Nephron progenitor cell (in vitro differentiated cells): ENCODE results near the gene SEC16B.

Source experiments
- DNase-seq: peaks from one replicate; pipeline ENCODE4 v3.0.0; 2021
- H3K27ac Mint-ChIP-seq: 2 replicates; pipeline ENCODE4 v1.8.0; 2021; ENCODE audit warnings: mild to moderate bottlenecking, moderate library complexity, mixed read lengths
- H3K27me3 Mint-ChIP-seq: 2 replicates; pipeline ENCODE4 v1.8.0; 2021; ENCODE audit warnings: mild to moderate bottlenecking, low read depth, mixed read lengths; ENCODE audit not compliant: poor library complexity
- H3K36me3 Mint-ChIP-seq: 2 replicates; pipeline ENCODE4 v1.8.0; 2021; ENCODE audit warnings: low read depth, mixed read lengths
- H3K4me1 Mint-ChIP-seq: 2 replicates; pipeline ENCODE4 v1.8.0; 2021; ENCODE audit warnings: mixed read lengths
- H3K4me3 Mint-ChIP-seq: 2 replicates; pipeline ENCODE4 v1.8.0; 2021; ENCODE audit warnings: mild to moderate bottlenecking, moderate library complexity, mixed read lengths
- H3K9me3 Mint-ChIP-seq: 2 replicates; pipeline ENCODE4 v1.8.0; 2021; ENCODE audit warnings: mild to moderate bottlenecking, moderate library complexity, mixed read lengths
- TF ChIP-seq, protein P1 (sequence below): fragments of 200-600 bp; sonication (generic); IDR thresholded peaks from 2 replicates; pipeline ENCODE4 v1.5.0; 2021; ENCODE audit warnings: antibody characterized with exemption

The SEC16B gene

DNA sequence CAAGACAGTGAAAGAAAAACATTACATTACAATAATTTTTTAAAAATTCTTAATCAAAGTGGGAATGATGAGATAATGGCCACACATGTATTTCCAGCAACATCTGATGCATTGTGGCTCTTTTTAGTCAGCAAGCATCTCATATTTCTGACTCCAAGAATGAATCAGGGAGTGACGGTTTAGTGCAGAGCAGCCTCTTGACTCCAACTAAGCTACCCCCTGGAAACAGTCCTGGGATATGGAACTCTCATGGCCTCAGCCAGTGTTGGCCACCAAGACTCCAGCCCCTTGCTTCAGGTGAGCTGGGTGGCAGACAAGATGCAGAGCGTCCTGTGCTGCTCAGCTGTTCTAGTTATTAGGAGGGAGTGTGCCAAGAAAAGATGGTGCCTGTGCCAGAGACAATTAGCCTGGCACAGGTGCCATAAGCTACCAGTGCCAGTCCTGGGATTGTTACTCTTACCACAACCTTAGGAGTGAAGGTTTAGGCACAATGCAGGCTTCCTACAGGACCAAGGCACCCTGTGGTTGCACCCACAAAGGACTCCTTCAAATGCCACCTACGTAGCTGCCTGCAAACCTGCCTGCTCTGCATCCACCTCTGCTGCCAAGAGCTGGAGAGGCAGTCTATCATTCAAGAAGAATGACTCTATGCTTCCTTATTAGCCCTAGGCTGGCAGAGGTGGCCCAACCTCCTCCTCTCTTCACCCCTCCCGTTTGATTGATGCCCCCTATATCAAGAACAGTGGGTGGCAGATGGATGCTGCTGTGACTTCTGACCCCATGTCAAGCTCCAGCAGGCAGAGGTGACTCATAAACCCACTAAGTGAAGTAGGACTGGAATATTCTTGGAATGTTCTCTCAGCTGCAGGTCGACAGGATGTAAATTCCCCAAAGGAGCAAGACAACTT lies 6.0 kb upstream of the SEC16B start:
- peaks cover 9% of the 10 kb centered on the region for H3K27me3 Mint-ChIP-seq
- no peaks in the 10 kb centered on the region for H3K36me3 Mint-ChIP-seq
- no peak overlapping the region for H3K4me3 Mint-ChIP-seq
- no peak for DNase-seq
- TF ChIP-seq, protein P1, sequence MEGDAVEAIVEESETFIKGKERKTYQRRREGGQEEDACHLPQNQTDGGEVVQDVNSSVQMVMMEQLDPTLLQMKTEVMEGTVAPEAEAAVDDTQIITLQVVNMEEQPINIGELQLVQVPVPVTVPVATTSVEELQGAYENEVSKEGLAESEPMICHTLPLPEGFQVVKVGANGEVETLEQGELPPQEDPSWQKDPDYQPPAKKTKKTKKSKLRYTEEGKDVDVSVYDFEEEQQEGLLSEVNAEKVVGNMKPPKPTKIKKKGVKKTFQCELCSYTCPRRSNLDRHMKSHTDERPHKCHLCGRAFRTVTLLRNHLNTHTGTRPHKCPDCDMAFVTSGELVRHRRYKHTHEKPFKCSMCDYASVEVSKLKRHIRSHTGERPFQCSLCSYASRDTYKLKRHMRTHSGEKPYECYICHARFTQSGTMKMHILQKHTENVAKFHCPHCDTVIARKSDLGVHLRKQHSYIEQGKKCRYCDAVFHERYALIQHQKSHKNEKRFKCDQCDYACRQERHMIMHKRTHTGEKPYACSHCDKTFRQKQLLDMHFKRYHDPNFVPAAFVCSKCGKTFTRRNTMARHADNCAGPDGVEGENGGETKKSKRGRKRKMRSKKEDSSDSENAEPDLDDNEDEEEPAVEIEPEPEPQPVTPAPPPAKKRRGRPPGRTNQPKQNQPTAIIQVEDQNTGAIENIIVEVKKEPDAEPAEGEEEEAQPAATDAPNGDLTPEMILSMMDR, result no peak
- peaks cover 9% of the 10 kb centered on the region for H3K4me1 Mint-ChIP-seq
- no peak overlapping the region for H3K27ac Mint-ChIP-seq
- H3K9me3 Mint-ChIP-seq, result peaks cover 5% of the 10 kb centered on the region

DNA sequence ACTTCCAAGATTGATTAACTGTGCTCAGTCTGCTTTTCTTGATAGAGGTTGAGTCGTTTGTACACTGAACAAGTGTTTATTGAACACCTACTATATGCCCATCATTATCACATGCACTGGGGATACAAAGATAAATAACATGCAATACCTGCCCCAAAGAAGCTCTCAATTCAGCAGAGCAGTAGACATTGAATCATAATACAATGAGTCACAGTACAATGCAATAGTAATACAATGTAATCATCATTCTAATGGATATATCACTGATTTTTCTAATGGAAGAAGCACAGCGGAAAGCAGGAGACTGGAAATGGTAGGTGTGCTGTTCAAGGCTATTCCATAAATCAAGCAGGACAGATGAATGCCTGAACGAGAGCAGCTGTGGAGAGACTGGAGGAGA lies 3.7 kb upstream of the SEC16B start:
- Mint-ChIP-seq H3K36me3 (no peaks in the 10 kb centered on the region), H3K9me3 (peaks cover 5% of the 10 kb centered on the region)

DNA sequence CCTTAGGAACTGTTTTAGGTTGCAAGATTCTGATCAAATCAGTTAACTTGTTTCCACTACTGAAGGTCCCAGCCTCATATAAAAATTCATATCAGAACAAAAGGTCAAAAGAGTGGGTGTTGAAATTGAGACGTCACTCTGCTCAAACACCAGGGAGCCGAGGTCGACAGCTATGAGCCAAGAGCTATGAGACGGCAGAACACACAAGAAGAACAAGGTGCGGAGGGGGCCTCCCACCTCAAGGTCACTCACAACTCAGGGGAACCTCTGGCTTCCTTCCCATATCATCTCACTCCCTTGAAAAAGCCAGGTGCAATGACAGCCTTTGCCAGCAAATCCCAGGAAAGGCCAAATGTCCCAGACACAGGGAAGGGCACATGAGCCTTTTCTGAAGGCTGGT lies 749 bp downstream of the SEC16B start:
- no peaks in the 10 kb centered on the region for H3K4me1 Mint-ChIP-seq
- no peak for DNase-seq
- TF ChIP-seq, protein P1, result no peak
- no peaks in the 10 kb centered on the region for H3K36me3 Mint-ChIP-seq
- no peak overlapping the region for H3K4me3 Mint-ChIP-seq
- H3K27ac Mint-ChIP-seq, result no peak overlapping the region
- peaks cover 5% of the 10 kb centered on the region for H3K27me3 Mint-ChIP-seq
- peaks cover 5% of the 10 kb centered on the region for H3K9me3 Mint-ChIP-seq

More for the DNA sequence above, 3.7 kb upstream of the SEC16B start:
- DNase-seq, result no peak
- Mint-ChIP-seq H3K27me3 (peaks cover 6% of the 10 kb centered on the region), H3K4me3 (no peak overlapping the region), H3K4me1 (peaks cover 4% of the 10 kb centered on the region), H3K27ac (no peak overlapping the region)
- TF ChIP-seq, protein P1, result no peak

DNA sequence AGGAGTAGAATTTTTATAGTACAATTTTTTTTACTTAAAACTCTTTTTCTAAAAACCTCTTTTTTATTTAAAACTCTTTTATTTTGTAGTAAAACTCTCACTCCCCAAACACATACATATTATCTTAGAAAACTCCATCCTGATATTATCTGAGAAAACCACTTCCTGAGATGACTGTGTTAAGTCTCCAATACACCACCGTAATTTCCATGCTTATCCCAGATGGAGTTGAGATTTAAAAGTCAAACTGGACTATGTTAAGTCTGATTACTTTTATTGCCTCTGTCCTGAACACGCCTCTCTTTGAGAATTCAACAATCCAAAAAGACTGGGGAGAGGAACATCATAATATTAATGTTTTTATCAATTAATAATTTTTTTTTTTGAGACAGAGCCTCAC lies 3.7 kb downstream of the SEC16B start:
- Mint-ChIP-seq H3K36me3 (no peaks in the 10 kb centered on the region), H3K4me3 (no peak overlapping the region), H3K9me3 (no peaks in the 10 kb centered on the region), H3K27me3 (peaks cover 5% of the 10 kb centered on the region), H3K27ac (no peak overlapping the region), H3K4me1 (peaks cover 4% of the 10 kb centered on the region)
- TF ChIP-seq, protein P1, result no peak
- no peak for DNase-seq

DNA sequence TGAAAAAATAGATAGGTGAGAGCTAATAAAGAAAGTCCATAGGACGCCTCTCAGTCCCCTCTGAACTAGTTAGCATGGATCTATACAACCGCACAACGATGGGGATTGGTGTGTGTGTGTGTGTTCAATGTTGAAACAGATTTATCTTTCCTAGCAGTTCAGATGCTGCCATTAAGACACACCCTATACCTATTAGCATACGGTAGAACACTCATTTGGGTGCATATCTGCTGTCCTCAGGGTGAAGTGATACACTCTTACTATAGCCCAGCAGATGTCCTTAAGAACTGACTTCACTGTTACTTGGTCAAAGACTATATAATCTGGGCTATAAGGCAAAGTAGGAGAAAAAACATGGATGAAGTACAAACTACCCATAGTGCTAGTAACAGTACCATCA lies 4.6 kb downstream of the SEC16B start:
- Mint-ChIP-seq H3K27ac (no peak overlapping the region), H3K36me3 (no peaks in the 10 kb centered on the region)

More for the DNA sequence above, 4.6 kb downstream of the SEC16B start:
- TF ChIP-seq, protein P1, result no peak
- no peak overlapping the region for H3K4me3 Mint-ChIP-seq
- DNase-seq, result no peak
- H3K4me1 Mint-ChIP-seq, result peaks cover 4% of the 10 kb centered on the region
- H3K9me3 Mint-ChIP-seq, result no peaks in the 10 kb centered on the region
- H3K27me3 Mint-ChIP-seq, result peaks cover 5% of the 10 kb centered on the region
